MM.1S (cell line): ENCODE data around the gene TREM1.
A peak's percentile ranks its signal among the peaks of the same experiment; 100 is the strongest.

Experiments
- DNase-seq: peaks from one replicate; pipeline ENCODE4 v3.0.0-alpha.2; 2015
- H2AFZ ChIP-seq: fragments of 300-600 bp; sonication (generic); 2 replicates; pipeline ENCODE4 v1.6.0; 2016; ENCODE audit warnings: antibody characterized with exemption, low read length
- H3F3A ChIP-seq: fragments of 300-600 bp; sonication (generic); 2 replicates; pipeline ENCODE4 v1.6.1; 2016; ENCODE audit warnings: mild to moderate bottlenecking, antibody characterized with exemption, low read length, moderate library complexity, mixed read lengths; ENCODE audit not compliant: insufficient read depth
- H3K27ac ChIP-seq: fragments of 300-600 bp; sonication (generic); 2 replicates; pipeline ENCODE4 v1.5.1; 2016; ENCODE audit warnings: mild to moderate bottlenecking, low read length
- H3K27me3 ChIP-seq: fragments of 300-600 bp; sonication (generic); replicated peaks from 2 replicates; pipeline ENCODE4 v1.6.0; 2016; ENCODE audit warnings: low read length; ENCODE audit not compliant: insufficient read depth
- H3K36me3 ChIP-seq: fragments of 300-600 bp; sonication (generic); replicated peaks from 2 replicates; pipeline ENCODE4 v1.6.1; 2016; ENCODE audit warnings: mild to moderate bottlenecking, low read length, mixed read lengths; ENCODE audit not compliant: insufficient read depth
- H3K4me1 ChIP-seq: fragments of 300-600 bp; sonication (generic); 2 replicates; pipeline ENCODE4 v1.6.1; 2016; ENCODE audit warnings: low read length, mixed read lengths
- H3K4me2 ChIP-seq: fragments of 300-600 bp; sonication (generic); 2 replicates; pipeline ENCODE4 v1.6.0; 2016; ENCODE audit warnings: low read depth, low read length
- H3K4me3 ChIP-seq: fragments of 300-600 bp; sonication (generic); 2 replicates; pipeline ENCODE4 v1.5.1; 2016; ENCODE audit warnings: low read length, mixed read lengths
- H3K79me2 ChIP-seq: fragments of 300-600 bp; sonication (generic); 2 replicates; pipeline ENCODE4 v1.6.1; 2016; ENCODE audit warnings: mixed run types, low read length, mixed read lengths
- H3K9ac ChIP-seq: fragments of 300-600 bp; sonication (generic); 2 replicates; pipeline ENCODE4 v1.6.1; 2016; ENCODE audit warnings: low read length, mixed read lengths
- H3K9me2 ChIP-seq: fragments of 300-600 bp; sonication (generic); replicated peaks from 2 replicates; pipeline ENCODE4 v1.6.1; 2016; ENCODE audit warnings: mild to moderate bottlenecking, low read length, mixed read lengths; ENCODE audit not compliant: insufficient read depth
- H3K9me3 ChIP-seq: fragments of 300-600 bp; sonication (generic); replicated peaks from 2 replicates; pipeline ENCODE4 v1.6.1; 2016; ENCODE audit warnings: mild to moderate bottlenecking, low read length, mixed read lengths; ENCODE audit not compliant: insufficient read depth
- H4K20me1 ChIP-seq: fragments of 300-600 bp; sonication (generic); 2 replicates; pipeline ENCODE4 v1.6.1; 2016; ENCODE audit warnings: mild to moderate bottlenecking, low read length, moderate library complexity, mixed read lengths; ENCODE audit not compliant: insufficient read depth
- CTCF ChIP-seq: fragments of 300-600 bp; sonication (generic); IDR thresholded peaks from 2 replicates; pipeline ENCODE4 v1.5.1; 2016; ENCODE audit warnings: antibody characterized with exemption, low read length, mixed read lengths
- EZH2 ChIP-seq: fragments of 300-600 bp; sonication (generic); optimal IDR thresholded peaks from 2 replicates; pipeline ENCODE3; 2017; ENCODE audit warnings: low read depth, mild to moderate bottlenecking, antibody characterized with exemption, low read length, mixed read lengths
- EZH2phosphoT487 ChIP-seq: fragments of 300-600 bp; sonication (generic); IDR thresholded peaks from 2 replicates; pipeline ENCODE4 v1.6.1; 2018; ENCODE audit warnings: antibody characterized with exemption, low read length

Gene TREM1

GRCh38 chr6:41257369-41258195 lies 28.9 kb downstream of the TREM1 start:
- Histone ChIP-seq H3K36me3 (no peaks in the 10 kb centered on the region), H3K79me2 (no peaks in the 10 kb centered on the region), H3K9me2 (no peaks in the 10 kb centered on the region), H3K4me2 (peak overlapping the region; percentile 53; the same call in 1 of the 2 replicates), H3K27me3 (no peaks in the 10 kb centered on the region), H3K9me3 (no peaks in the 10 kb centered on the region), H3K27ac (peak overlapping the region; percentile 94; the same call in 1 of the 2 replicates), H3K4me1 (peaks cover 47% of the 10 kb centered on the region), H3K4me3 (no peak overlapping the region), H4K20me1 (no peaks in the 10 kb centered on the region), H3K9ac (no peak overlapping the region; the same call in 1 of the 2 replicates), H2AFZ (peak overlapping the region; percentile 24; the same call in 1 of the 2 replicates), H3F3A (peaks cover 31% of the 10 kb centered on the region)
- DNase-seq: no peak
- TF ChIP-seq CTCF: no peak
- no peak for TF ChIP-seq EZH2
- no peak for TF ChIP-seq EZH2phosphoT487

DNA sequence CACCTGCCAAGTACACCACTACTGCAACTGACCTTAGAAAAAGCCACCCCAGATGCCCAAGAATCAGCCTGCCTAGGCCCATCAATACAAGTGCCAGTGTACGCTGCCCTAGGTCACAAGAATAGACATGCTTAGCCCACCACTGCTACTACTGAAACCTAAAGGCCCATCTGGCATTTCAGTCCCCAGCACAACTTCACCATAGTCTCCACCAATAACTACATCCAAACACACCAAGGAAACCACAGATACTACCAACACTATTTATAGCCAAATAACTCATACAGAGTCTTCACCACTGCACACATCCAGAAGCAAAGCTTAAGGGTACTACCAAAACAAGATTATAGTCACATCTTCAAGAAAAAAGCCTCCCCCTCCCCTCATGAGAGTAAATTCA lies 30.1 kb downstream of the TREM1 start:
- H3K9me3 ChIP-seq: no peaks in the 10 kb centered on the region
- TF ChIP-seq CTCF (no peak), EZH2phosphoT487 (no peak), EZH2 (no peak)
- no peaks in the 10 kb centered on the region for H4K20me1 ChIP-seq
- H3K36me3 ChIP-seq: no peaks in the 10 kb centered on the region
- H3K4me1 ChIP-seq: peaks cover 47% of the 10 kb centered on the region
- peak overlapping the region; percentile 53 for H3K4me2 ChIP-seq
- H3K4me3 ChIP-seq: peak overlapping the region; percentile 3; the same call in 1 of the 2 replicates
- peak overlapping the region; percentile 94 for H3K27ac ChIP-seq
- H3K79me2 ChIP-seq: no peaks in the 10 kb centered on the region
- H3F3A ChIP-seq: peaks cover 31% of the 10 kb centered on the region
- H2AFZ ChIP-seq: peak overlapping the region; percentile 29; the same call in 1 of the 2 replicates
- no peaks in the 10 kb centered on the region for H3K9me2 ChIP-seq
- peak overlapping the region; percentile 41; the same call in 1 of the 2 replicates for H3K9ac ChIP-seq
- DNase-seq: peak; percentile 88
- H3K27me3 ChIP-seq: no peaks in the 10 kb centered on the region

DNA sequence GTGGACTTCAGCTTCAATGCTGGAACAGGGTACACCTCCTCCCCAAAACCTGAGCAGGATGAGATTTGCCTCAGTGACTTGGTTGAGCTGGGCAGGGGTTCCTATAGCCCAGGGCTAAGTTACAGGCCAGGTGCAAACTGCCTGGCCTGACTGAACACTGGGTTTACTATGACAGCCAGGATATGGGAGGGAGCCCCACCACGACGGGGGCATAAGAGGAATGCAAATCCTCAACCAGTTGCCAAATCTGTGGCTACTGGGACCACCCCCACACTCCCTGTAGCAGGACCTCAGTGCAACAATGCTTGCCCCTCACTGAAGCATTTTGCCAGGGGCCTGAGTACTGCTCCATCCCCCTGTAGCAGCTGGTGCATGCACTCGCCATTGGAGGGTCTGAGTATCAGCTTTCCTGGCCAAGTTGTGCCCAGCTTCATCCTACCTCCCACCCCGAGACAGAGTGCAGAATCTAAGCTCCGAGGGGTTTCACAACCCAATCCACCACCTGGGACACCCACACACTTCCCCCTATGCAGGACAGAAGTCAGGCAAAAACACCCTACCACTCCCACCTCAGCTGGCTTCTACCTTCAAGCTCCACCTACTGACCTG lies 30.7 kb downstream of the TREM1 start:
- DNase-seq: peak; percentile 31
- no peaks in the 10 kb centered on the region for H3K27me3 ChIP-seq
- peak overlapping the region; percentile 53 for H3K4me2 ChIP-seq
- H4K20me1 ChIP-seq: no peaks in the 10 kb centered on the region
- H3K4me1 ChIP-seq: peaks cover 47% of the 10 kb centered on the region
- H3K9me2 ChIP-seq: no peaks in the 10 kb centered on the region
- peaks cover 31% of the 10 kb centered on the region for H3F3A ChIP-seq
- TF ChIP-seq EZH2 (no peak), EZH2phosphoT487 (no peak), CTCF (no peak)
- H3K9ac ChIP-seq: peak overlapping the region; percentile 41; the same call in 1 of the 2 replicates
- H3K36me3 ChIP-seq: no peaks in the 10 kb centered on the region
- H3K4me3 ChIP-seq: peak overlapping the region; percentile 3; the same call in 1 of the 2 replicates
- H2AFZ ChIP-seq: peak overlapping the region; percentile 29; the same call in 1 of the 2 replicates
- H3K79me2 ChIP-seq: no peaks in the 10 kb centered on the region
- H3K9me3 ChIP-seq: no peaks in the 10 kb centered on the region
- H3K27ac ChIP-seq: peak overlapping the region; percentile 94
